Osteocyte (in vitro differentiated cells): ENCODE results near the gene MYH7B. TPM values are rescaled to one million over a fixed set of nuclear protein-coding genes. Genes with fewer than 3 reads are reported as not detected.

Source experiments
- DNase-seq: peaks from one replicate; pipeline ENCODE4 v3.0.0; 2021; ENCODE audit warnings: mixed read lengths; ENCODE audit not compliant: unreplicated experiment; ENCODE audit errors: extremely low spot score
- H3K27ac Mint-ChIP-seq: one replicate; pipeline ENCODE4 v1.8.0; 2021; ENCODE audit warnings: mild to moderate bottlenecking, mixed read lengths; ENCODE audit not compliant: unreplicated experiment
- H3K27me3 Mint-ChIP-seq: one replicate; pipeline ENCODE4 v1.8.0; 2021; ENCODE audit warnings: mixed read lengths; ENCODE audit not compliant: unreplicated experiment
- H3K36me3 Mint-ChIP-seq: one replicate; pipeline ENCODE4 v1.8.0; 2021; ENCODE audit warnings: mixed read lengths; ENCODE audit not compliant: unreplicated experiment
- H3K4me1 Mint-ChIP-seq: one replicate; pipeline ENCODE4 v1.8.0; 2021; ENCODE audit warnings: mixed read lengths; ENCODE audit not compliant: unreplicated experiment
- H3K4me3 Mint-ChIP-seq: one replicate; pipeline ENCODE4 v1.8.0; 2021; ENCODE audit warnings: mild to moderate bottlenecking, moderate library complexity, mixed read lengths; ENCODE audit not compliant: unreplicated experiment
- H3K9me3 Mint-ChIP-seq: one replicate; pipeline ENCODE4 v1.8.0; 2021; ENCODE audit warnings: mixed read lengths; ENCODE audit not compliant: unreplicated experiment
- CTCF ChIP-seq: fragments of 200-600 bp; sonication (generic); IDR thresholded peaks from 2 replicates; pipeline ENCODE4 v1.5.0; 2021; ENCODE audit warnings: antibody characterized with exemption, mild to moderate bottlenecking, moderate library complexity
- total RNA-seq: library from RNA; stranded (reverse); gene quantifications from 2 replicates; pipeline ENCODE4 v1.2.1, GENCODE V29; 2021

The MYH7B gene
- total RNA-seq, 1 donor from 2014 or later, result 0.86 TPM

- Mint-ChIP-seq H3K4me3 (peak overlapping the region; percentile 97), H3K4me1 (peaks cover 26% of the 10 kb centered on the region), H3K27me3 (no peaks in the 10 kb centered on the region), H3K27ac (peak overlapping the region; percentile 99), H3K36me3 (no peaks in the 10 kb centered on the region), H3K9me3 (no peaks in the 10 kb centered on the region)
- TF ChIP-seq CTCF, result no peak
- no peak for DNase-seq
These were observed 801 bp upstream of the MYH7B start for GRCh38 chr20:34954904-34955230.

GRCh38 chr20:34956041-34956458 is 382 bp downstream of the MYH7B start:
- Mint-ChIP-seq H3K9me3 (no peaks in the 10 kb centered on the region), H3K27me3 (no peaks in the 10 kb centered on the region), H3K4me3 (peak overlapping the region; percentile 97), H3K27ac (peak overlapping the region; percentile 99), H3K4me1 (peaks cover 26% of the 10 kb centered on the region), H3K36me3 (no peaks in the 10 kb centered on the region)
- TF ChIP-seq CTCF, result peak; percentile 8
- no peak for DNase-seq

DNA sequence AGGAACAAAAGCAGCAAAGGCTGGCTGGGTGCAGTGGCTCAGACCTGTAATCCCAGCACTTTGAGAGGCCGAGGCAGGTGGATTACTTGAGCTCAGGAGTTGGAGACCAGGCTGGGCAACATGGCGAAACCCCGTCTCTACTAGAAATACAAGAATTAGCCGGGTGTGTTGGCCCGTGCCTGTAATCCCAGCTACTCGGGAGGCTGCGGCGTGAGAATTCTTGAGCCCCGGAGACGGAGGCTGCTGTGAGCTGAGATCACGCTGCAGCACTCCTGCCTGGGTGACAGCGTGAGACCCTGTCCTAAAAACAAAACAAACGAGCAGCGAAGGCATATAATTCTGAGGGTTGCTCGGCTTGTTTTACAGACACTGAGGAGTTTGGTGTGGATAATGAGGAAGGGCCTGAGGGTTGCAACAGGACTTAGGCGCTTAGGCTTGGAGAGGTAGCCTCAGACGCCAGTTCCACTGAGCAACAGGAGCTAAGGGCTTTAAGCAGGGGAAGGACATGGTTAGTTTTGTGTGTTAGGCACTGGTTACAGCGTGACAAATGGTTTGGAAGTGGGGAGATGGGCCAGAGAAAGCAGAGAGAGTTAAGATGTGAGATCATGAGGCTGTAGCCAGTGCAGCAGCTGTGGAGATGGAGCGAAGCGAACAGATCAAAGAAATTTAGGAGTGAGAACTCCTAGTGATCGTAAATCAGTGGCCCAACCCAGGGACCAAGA is 1.2 kb downstream of the MYH7B start:
- H3K36me3 Mint-ChIP-seq, result no peaks in the 10 kb centered on the region
- no peaks in the 10 kb centered on the region for H3K9me3 Mint-ChIP-seq
- no peak for DNase-seq
- H3K27me3 Mint-ChIP-seq, result no peaks in the 10 kb centered on the region
- no peak for TF ChIP-seq CTCF
- no peak overlapping the region for H3K27ac Mint-ChIP-seq
- peak overlapping the region; percentile 97 for H3K4me3 Mint-ChIP-seq
- H3K4me1 Mint-ChIP-seq, result peaks cover 22% of the 10 kb centered on the region

GRCh38 chr20:34964486-34964885 is 8.8 kb downstream of the MYH7B start:
- no peak overlapping the region for H3K27ac Mint-ChIP-seq
- no peak overlapping the region for H3K4me3 Mint-ChIP-seq
- no peaks in the 10 kb centered on the region for H3K4me1 Mint-ChIP-seq
- H3K9me3 Mint-ChIP-seq, result no peaks in the 10 kb centered on the region
- no peaks in the 10 kb centered on the region for H3K36me3 Mint-ChIP-seq
- H3K27me3 Mint-ChIP-seq, result no peaks in the 10 kb centered on the region
- DNase-seq, result no peak
- TF ChIP-seq CTCF, result no peak

DNA sequence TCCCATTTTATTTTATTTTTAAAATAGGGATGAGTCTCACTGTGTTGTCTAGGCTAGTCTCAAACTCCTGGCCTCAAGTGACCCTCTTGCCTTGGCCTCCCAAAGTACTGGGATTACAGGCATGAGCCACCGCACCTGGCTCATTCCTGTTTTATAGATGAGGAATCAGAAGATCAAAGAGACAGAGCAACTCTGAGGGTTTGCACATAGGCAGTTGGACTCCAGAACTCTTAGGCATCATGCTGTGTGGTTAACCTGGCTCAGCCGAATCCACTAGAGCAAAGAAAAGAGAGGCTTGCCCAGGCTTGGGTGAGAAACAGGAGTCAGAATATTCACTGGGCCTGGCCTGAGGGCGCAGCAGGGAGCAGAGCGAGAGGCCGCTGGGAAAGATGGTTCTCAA is 9.4 kb downstream of the MYH7B start:
- H3K4me3 Mint-ChIP-seq, result no peak overlapping the region
- H3K27me3 Mint-ChIP-seq, result no peaks in the 10 kb centered on the region
- H3K36me3 Mint-ChIP-seq, result no peaks in the 10 kb centered on the region
- H3K4me1 Mint-ChIP-seq, result no peaks in the 10 kb centered on the region
- no peak for DNase-seq
- no peaks in the 10 kb centered on the region for H3K9me3 Mint-ChIP-seq
- TF ChIP-seq CTCF, result no peak
- no peak overlapping the region for H3K27ac Mint-ChIP-seq
